Right renal pelvis (tissue), 4 donors: ENCODE data around the gene OLFML3. TPM values are rescaled to one million over a fixed set of nuclear protein-coding genes. Genes with fewer than 3 reads are reported as not detected.
"Not testable (repeated sequence)": the region's sequence is repeated elsewhere in the genome, so short reads cannot be mapped to it uniquely, and the experiment has no call there.

ENCODE experiments used
- DNase-seq, 4 donors: peaks; one replicate each; pipeline ENCODE4 v3.0.0-alpha.2; 2013; ENCODE audit warnings: low read depth in 4 of 4, low spot score in 3 of 4, missing footprints in 1 of 4
- polyA plus RNA-seq, 4 donors: library from polyadenylated mRNA; unstranded; fragments of 120-200 nt; gene quantifications; one replicate each; pipeline ENCODE4 v1.2.1, GENCODE V29; 2013; ENCODE audit not compliant: insufficient read length in 4 of 4

The OLFML3 gene
- polyA plus RNA-seq, 4 donors: 131 to 178 (median 166) TPM

GRCh38 chr1:113986802-113987201, 7.5 kb downstream of the OLFML3 start:
- DNase-seq: no peak

- no peak for DNase-seq
These were observed 8.0 kb downstream of the OLFML3 start for GRCh38 chr1:113987259-113987658.

- no peak for DNase-seq
These were observed 11.3 kb downstream of the OLFML3 start for GRCh38 chr1:113990530-113990929.

GRCh38 chr1:113990961-113991360, 11.7 kb downstream of the OLFML3 start:
- DNase-seq: no peak

GRCh38 chr1:113991467-113991997, 12.3 kb downstream of the OLFML3 start:
- DNase-seq: no peak

GRCh38 chr1:113993072-113993471, 13.8 kb downstream of the OLFML3 start:
- no peak for DNase-seq

- no peak for DNase-seq
These were observed 14.5 kb downstream of the OLFML3 start for GRCh38 chr1:113993766-113994165.

- no peak for DNase-seq
These were observed 16.1 kb downstream of the OLFML3 start for GRCh38 chr1:113995382-113995781.

- DNase-seq: no peak
These were observed 19.1 kb downstream of the OLFML3 start for GRCh38 chr1:113998361-113998760.

- DNase-seq: no peak
These were observed 20.0 kb downstream of the OLFML3 start for GRCh38 chr1:113999233-113999632.

GRCh38 chr1:113999799-114000198, 20.5 kb downstream of the OLFML3 start:
- no peak for DNase-seq

GRCh38 chr1:114000406-114000805, 21.1 kb downstream of the OLFML3 start:
- DNase-seq: no peak

- no peak for DNase-seq
These were observed 23.4 kb downstream of the OLFML3 start for GRCh38 chr1:114002492-114003239.

GRCh38 chr1:114003431-114003830, 24.2 kb downstream of the OLFML3 start:
- DNase-seq: no peak

GRCh38 chr1:114006825-114007224, 27.6 kb downstream of the OLFML3 start:
- not testable (repeated sequence) for DNase-seq

- no peak for DNase-seq
These were observed 29.2 kb downstream of the OLFML3 start for GRCh38 chr1:114008480-114008941.

- no peak for DNase-seq
These were observed 29.7 kb downstream of the OLFML3 start for GRCh38 chr1:114008993-114009392.

- DNase-seq: no peak
These were observed 30.1 kb downstream of the OLFML3 start for GRCh38 chr1:114009393-114009792.

- DNase-seq: no peak
These were observed 31.3 kb downstream of the OLFML3 start for GRCh38 chr1:114010433-114011184.

GRCh38 chr1:114011796-114012195, 32.5 kb downstream of the OLFML3 start:
- no peak for DNase-seq

GRCh38 chr1:114015075-114015474, 35.8 kb downstream of the OLFML3 start:
- no peak for DNase-seq

GRCh38 chr1:114019724-114020123, 40.5 kb downstream of the OLFML3 start:
- DNase-seq: not testable (repeated sequence)
